ENCODE data around the gene TWIST2. TPM values are rescaled to one million over a fixed set of nuclear protein-coding genes. Genes with fewer than 3 reads are reported as not detected.

The TWIST2 gene
- polyA plus RNA-seq, 1 donor from 2014 or later: not detected

GRCh38 chr2:238857959-238858358, 10.1 kb downstream of the TWIST2 start:
- H3K4me3 Mint-ChIP-seq: no peak overlapping the region
- H3K27ac Mint-ChIP-seq: no peak overlapping the region
- peaks cover 9% of the 10 kb centered on the region for H3K27me3 Mint-ChIP-seq
- H3K36me3 Mint-ChIP-seq: peaks cover 2% of the 10 kb centered on the region
- H3K4me1 Mint-ChIP-seq: peaks cover 0 to 3% (median 0%) of the 10 kb centered on the region in 3 donors
- no peaks in the 10 kb centered on the region for H3K9me3 Mint-ChIP-seq

GRCh38 chr2:238859636-238860347, 11.9 kb downstream of the TWIST2 start:
- Mint-ChIP-seq H3K36me3 (no peaks in the 10 kb centered on the region), H3K27ac (no peak overlapping the region), H3K4me3 (no peak overlapping the region), H3K4me1 (peaks cover 0 to 3% (median 0%) of the 10 kb centered on the region in 3 donors), H3K27me3 (peaks cover 7% of the 10 kb centered on the region), H3K9me3 (no peaks in the 10 kb centered on the region)

GRCh38 chr2:238861013-238861730, 13.3 kb downstream of the TWIST2 start:
- no peak overlapping the region for H3K27ac Mint-ChIP-seq
- peaks cover 0 to 3% (median 0%) of the 10 kb centered on the region in 3 donors for H3K4me1 Mint-ChIP-seq
- H3K4me3 Mint-ChIP-seq: no peak overlapping the region
- no peaks in the 10 kb centered on the region for H3K36me3 Mint-ChIP-seq
- peaks cover 5% of the 10 kb centered on the region for H3K27me3 Mint-ChIP-seq
- no peaks in the 10 kb centered on the region for H3K9me3 Mint-ChIP-seq

GRCh38 chr2:238861766-238862315, 14.0 kb downstream of the TWIST2 start:
- H3K4me1 Mint-ChIP-seq: peaks cover 0 to 3% (median 0%) of the 10 kb centered on the region in 3 donors
- H3K4me3 Mint-ChIP-seq: no peak overlapping the region
- H3K36me3 Mint-ChIP-seq: no peaks in the 10 kb centered on the region
- H3K27me3 Mint-ChIP-seq: peaks cover 5% of the 10 kb centered on the region
- H3K9me3 Mint-ChIP-seq: no peaks in the 10 kb centered on the region
- peak overlapping the region in 1 of 3 donors; percentile 31 for H3K27ac Mint-ChIP-seq

- Mint-ChIP-seq H3K27me3 (peaks cover 8% of the 10 kb centered on the region), H3K9me3 (no peaks in the 10 kb centered on the region), H3K36me3 (no peaks in the 10 kb centered on the region), H3K4me3 (no peak overlapping the region), H3K4me1 (peaks cover 0 to 3% (median 0%) of the 10 kb centered on the region in 3 donors), H3K27ac (no peak overlapping the region)
These were observed 14.8 kb downstream of the TWIST2 start for GRCh38 chr2:238862701-238863100.

GRCh38 chr2:238863231-238863630, 15.3 kb downstream of the TWIST2 start:
- no peak overlapping the region for H3K4me3 Mint-ChIP-seq

GRCh38 chr2:238863749-238864206, 15.9 kb downstream of the TWIST2 start:
- Mint-ChIP-seq H3K36me3 (no peaks in the 10 kb centered on the region), H3K4me1 (no peaks in the 10 kb centered on the region), H3K9me3 (no peaks in the 10 kb centered on the region), H3K4me3 (no peak overlapping the region), H3K27me3 (peaks cover 4% of the 10 kb centered on the region), H3K27ac (peak overlapping the region in 1 of 3 donors; percentile 39)

More at GRCh38 chr2:238863231-238863630, 15.3 kb downstream of the TWIST2 start:
- Mint-ChIP-seq H3K27me3 (peaks cover 4% of the 10 kb centered on the region), H3K36me3 (no peaks in the 10 kb centered on the region), H3K9me3 (no peaks in the 10 kb centered on the region), H3K27ac (no peak overlapping the region), H3K4me1 (no peaks in the 10 kb centered on the region)

GRCh38 chr2:238864207-238865014, 16.5 kb downstream of the TWIST2 start:
- H3K9me3 Mint-ChIP-seq: no peaks in the 10 kb centered on the region
- no peaks in the 10 kb centered on the region for H3K36me3 Mint-ChIP-seq
- H3K4me3 Mint-ChIP-seq: no peak overlapping the region
- peaks cover 4% of the 10 kb centered on the region for H3K27me3 Mint-ChIP-seq
- H3K27ac Mint-ChIP-seq: peak overlapping the region in 1 of 3 donors; percentile 39
- H3K4me1 Mint-ChIP-seq: no peaks in the 10 kb centered on the region

GRCh38 chr2:238865015-238865719, 17.3 kb downstream of the TWIST2 start:
- no peaks in the 10 kb centered on the region for H3K9me3 Mint-ChIP-seq

GRCh38 chr2:238865744-238866355, 18.0 kb downstream of the TWIST2 start:
- H3K36me3 Mint-ChIP-seq: no peaks in the 10 kb centered on the region
- peaks cover 4% of the 10 kb centered on the region for H3K27me3 Mint-ChIP-seq
- no peaks in the 10 kb centered on the region for H3K4me1 Mint-ChIP-seq
- no peaks in the 10 kb centered on the region for H3K9me3 Mint-ChIP-seq
- H3K27ac Mint-ChIP-seq: no peak overlapping the region
- H3K4me3 Mint-ChIP-seq: no peak overlapping the region

More at GRCh38 chr2:238865015-238865719, 17.3 kb downstream of the TWIST2 start:
- Mint-ChIP-seq H3K4me3 (no peak overlapping the region), H3K27me3 (peaks cover 4% of the 10 kb centered on the region), H3K27ac (no peak overlapping the region), H3K4me1 (no peaks in the 10 kb centered on the region), H3K36me3 (no peaks in the 10 kb centered on the region)

- no peak overlapping the region for H3K27ac Mint-ChIP-seq
- no peaks in the 10 kb centered on the region for H3K9me3 Mint-ChIP-seq
- no peaks in the 10 kb centered on the region for H3K36me3 Mint-ChIP-seq
- no peaks in the 10 kb centered on the region for H3K4me1 Mint-ChIP-seq
- peaks cover 4% of the 10 kb centered on the region for H3K27me3 Mint-ChIP-seq
- no peak overlapping the region for H3K4me3 Mint-ChIP-seq
These were observed 18.9 kb downstream of the TWIST2 start for GRCh38 chr2:238866656-238867277.

GRCh38 chr2:238868067-238868524, 20.2 kb downstream of the TWIST2 start:
- Mint-ChIP-seq H3K4me3 (no peak overlapping the region), H3K4me1 (no peaks in the 10 kb centered on the region), H3K27me3 (peaks cover 6% of the 10 kb centered on the region), H3K36me3 (no peaks in the 10 kb centered on the region), H3K27ac (no peak overlapping the region), H3K9me3 (no peaks in the 10 kb centered on the region)

- H3K4me3 Mint-ChIP-seq: no peak overlapping the region
- H3K4me1 Mint-ChIP-seq: no peaks in the 10 kb centered on the region
- H3K36me3 Mint-ChIP-seq: no peaks in the 10 kb centered on the region
- peaks cover 6% of the 10 kb centered on the region for H3K27me3 Mint-ChIP-seq
- H3K9me3 Mint-ChIP-seq: no peaks in the 10 kb centered on the region
- no peak overlapping the region for H3K27ac Mint-ChIP-seq
These were observed 20.9 kb downstream of the TWIST2 start for GRCh38 chr2:238868616-238869292.

All from IgD-negative memory B cell (primary cell).